Transverse colon (tissue), 4 donors: ENCODE results near the gene PTRH1. TPM values are rescaled to one million over a fixed set of nuclear protein-coding genes. Genes with fewer than 3 reads are reported as not detected.

Experiments
- DNase-seq: peaks from one replicate; pipeline ENCODE4 v3.0.0-alpha.2; 2019
- H3K27ac ChIP-seq, 4 donors: fragments of 200-600 bp; sonication (generic); 2 replicates each; pipeline ENCODE4 v1.5.1; 2016 to 2018; ENCODE audit warnings: inconsistent platforms in 4 of 4
- H3K27me3 ChIP-seq: fragments of 200-600 bp; sonication (generic); 2 replicates; pipeline ENCODE4 v1.5.1; 2017; ENCODE audit warnings: inconsistent platforms
- H3K36me3 ChIP-seq, 4 donors: fragments of 200-600 bp; sonication (generic); 2 replicates each; pipeline ENCODE4 v1.5.1; 2017 to 2019; ENCODE audit warnings: inconsistent platforms in 4 of 4
- H3K4me1 ChIP-seq, 4 donors: fragments of 200-600 bp; sonication (generic); 2 replicates each; pipeline ENCODE4 v1.5.1; 2017 to 2020; ENCODE audit warnings: inconsistent platforms in 4 of 4
- H3K4me3 ChIP-seq, 4 donors: fragments of 200-600 bp; sonication (generic); 1 replicate in 1 of 4; 2 replicates in 3 of 4; pipeline versions ENCODE4 v1.5.1 to v1.6.1; 2017 to 2019; ENCODE audit warnings: inconsistent platforms in 4 of 4
- H3K9me3 ChIP-seq, 2 donors: fragments of 200-600 bp; sonication (generic); 2 replicates each; pipeline ENCODE4 v1.5.1; 2017 to 2019; ENCODE audit warnings: inconsistent platforms in 2 of 2
- CTCF ChIP-seq, 5 experiments: fragments of 200-600 bp in 3 of 5; fragments of 450-650 bp in 2 of 5; sonication (generic) in 3 of 5; IDR thresholded peaks; 1 replicate in 2 of 5; 2 replicates in 3 of 5; pipeline ENCODE4 v1.5.1; 2016 to 2017; ENCODE audit warnings: antibody characterized with exemption in 5 of 5, inconsistent platforms in 3 of 5, mild to moderate bottlenecking in 2 of 5, moderate library complexity in 1 of 5
- EP300 ChIP-seq: sonication (generic); formaldehyde crosslinking; IDR thresholded peaks from one replicate; pipeline ENCODE4 v1.6.1; 2017; ENCODE audit warnings: antibody characterized with exemption, low read depth
- POLR2A ChIP-seq: fragments of 450-650 bp; IDR thresholded peaks from one replicate; pipeline ENCODE4 v1.6.1; 2016; ENCODE audit warnings: antibody characterized with exemption, mild to moderate bottlenecking, moderate library complexity
- POLR2AphosphoS5 ChIP-seq, 3 donors: sonication (generic); formaldehyde crosslinking; IDR thresholded peaks; one replicate each; pipeline ENCODE4 v1.6.1; 2016; ENCODE audit warnings: antibody characterized with exemption in 3 of 3
- WGBS, 2 donors: methylation state at CpG; one replicate each; pipeline ENCODE4 v1.1.5; 2018; ENCODE audit warnings: low coverage in 1 of 2; 5-methylcytosine and 5-hydroxymethylcytosine counted together
- in situ Hi-C, 4 donors: fragments of 200-750 bp; cut with MboI; loops; one replicate each; pipeline versions ENCODE4 v1.15.0 to v1.15.1; 2017; ENCODE audit warnings: low sequenced_read_pairs in 3 of 4, low pct_ligation_motif_present in 1 of 4, low pct_unique_long_range_greater_than_20kb in 1 of 4
- intact Hi-C: fragments of 100-400 bp; cut with DNase I; formaldehyde crosslinking; loops from one replicate; pipeline ENCODE4 v1.15.1; 2023; ENCODE audit warnings: low total_unique reads
- total RNA-seq, 4 donors: library from RNA; depleted of rRNA; stranded (reverse); fragments of >200 nt; gene quantifications; one replicate each; pipeline ENCODE4 v1.1.0, GENCODE V29; 2016

PTRH1 gene
- total RNA-seq, 4 donors from 2014 or later = 2.4 to 9.7 (median 6.2) TPM

- 48% methylated on average over 17 of the region's 23 CpGs; no CpG with 5 or more reads in 1 of the 2 donors for WGBS, 2 donors
- no peaks in the 10 kb centered on the region for H3K36me3 ChIP-seq
- H3K27me3 ChIP-seq = no peaks in the 10 kb centered on the region
- peaks cover 0 to 23% (median 12%) of the 10 kb centered on the region in 4 donors for H3K4me1 ChIP-seq
- in situ Hi-C loops (no loop called here), intact Hi-C loops (no loop called here)
- H3K27ac ChIP-seq = peak overlapping the region in 1 of 4 donors; percentile 33
- DNase-seq = peak; percentile 34
- TF ChIP-seq POLR2A (no peak), CTCF (IDR thresholded peaks at IDR 0.05) (no peak)
- no peak overlapping the region for H3K4me3 ChIP-seq
- no peaks in the 10 kb centered on the region for H3K9me3 ChIP-seq
Observed at GRCh38 chr9:127724012-127724411, 8.5 kb upstream of the PTRH1 start.

- WGBS, 2 donors = 54 to 57% methylated on average over 1 to 5 of the region's 5 CpGs
- intact Hi-C loops (no loop called here), in situ Hi-C loops (no loop called here)
- no peak overlapping the region for H3K27ac ChIP-seq
- DNase-seq = peak; percentile 39
- H3K4me3 ChIP-seq = no peak overlapping the region
- no peaks in the 10 kb centered on the region for H3K36me3 ChIP-seq
- H3K4me1 ChIP-seq = peaks cover 0 to 23% (median 12%) of the 10 kb centered on the region in 4 donors
- no peaks in the 10 kb centered on the region for H3K27me3 ChIP-seq
- H3K9me3 ChIP-seq = no peaks in the 10 kb centered on the region
- no peak for TF ChIP-seq CTCF (IDR thresholded peaks at IDR 0.05)
- TF ChIP-seq POLR2A = no peak
- no peak for TF ChIP-seq EP300
- no peak for TF ChIP-seq POLR2AphosphoS5 (IDR thresholded peaks at IDR 0.05)
Observed at GRCh38 chr9:127723444-127723843, 8.0 kb upstream of the PTRH1 start.

GRCh38 chr9:127723013-127723412 lies 7.5 kb upstream of the PTRH1 start:
- intact Hi-C loops = no loop called here
- H3K4me1 ChIP-seq = peaks cover 0 to 23% (median 12%) of the 10 kb centered on the region in 4 donors
- H3K36me3 ChIP-seq = no peaks in the 10 kb centered on the region
- no peak for DNase-seq
- no peaks in the 10 kb centered on the region for H3K9me3 ChIP-seq
- TF ChIP-seq POLR2AphosphoS5 (IDR thresholded peaks at IDR 0.05) (no peak), EP300 (no peak), CTCF (IDR thresholded peaks at IDR 0.05) (no peak), POLR2A (no peak)
- no peak overlapping the region for H3K27ac ChIP-seq
- H3K4me3 ChIP-seq = no peak overlapping the region
- in situ Hi-C loops = no loop called here
- H3K27me3 ChIP-seq = no peaks in the 10 kb centered on the region
- WGBS, 2 donors = 85% methylated on average over 13 of the region's 13 CpGs; no CpG with 5 or more reads in 1 of the 2 donors

GRCh38 chr9:127722055-127722745 lies 6.7 kb upstream of the PTRH1 start:
- Histone ChIP-seq H3K4me1 (peaks cover 0 to 23% (median 12%) of the 10 kb centered on the region in 4 donors), H3K9me3 (no peaks in the 10 kb centered on the region), H3K4me3 (no peak overlapping the region), H3K27ac (peak overlapping the region in 1 of 4 donors; percentile 15), H3K36me3 (no peaks in the 10 kb centered on the region), H3K27me3 (no peaks in the 10 kb centered on the region)
- intact Hi-C loops = no loop called here
- TF ChIP-seq EP300 = no peak
- TF ChIP-seq POLR2AphosphoS5 (IDR thresholded peaks at IDR 0.05) = no peak
- TF ChIP-seq POLR2A = no peak
- no peak for TF ChIP-seq CTCF (IDR thresholded peaks at IDR 0.05)
- no peak for DNase-seq
- WGBS, 2 donors = 60% methylated on average over 12 of the region's 12 CpGs; no CpG with 5 or more reads in 1 of the 2 donors
- in situ Hi-C loops = no loop called here
